Measurements from ENCODE around the gene CHAF1A. TPM values are rescaled to one million over a fixed set of nuclear protein-coding genes. Genes with fewer than 3 reads are reported as not detected.
A peak's percentile ranks its signal among the peaks of the same experiment; 100 is the strongest.

The CHAF1A gene
- polyA plus RNA-seq, 1 donor from 2014 or later, result 9.4 TPM

- Histone ChIP-seq H3K27ac (ENCODE audit: low read length) (peak overlapping the region; percentile 84), H3K4me2 (ENCODE audit: low read length) (peak overlapping the region; percentile 35), H2AFZ (ENCODE audit: low read depth, low read length) (peak overlapping the region; percentile 54), H3F3A (ENCODE audit: insufficient read depth, low read length, poor library complexity, severe bottlenecking) (peaks cover 3% of the 10 kb centered on the region), H3K9me2 (ENCODE audit: insufficient read depth, low read length) (no peaks in the 10 kb centered on the region), H3K9ac (ENCODE audit: low read length) (peak overlapping the region; percentile 64), H3K9me3 (ENCODE audit: low read length) (no peaks in the 10 kb centered on the region), H4K20me1 (ENCODE audit: insufficient read depth) (no peaks in the 10 kb centered on the region), H3K27me3 (ENCODE audit: insufficient read depth, low read depth, low read length) (no peaks in the 10 kb centered on the region), H3K4me3 (ENCODE audit: low read length) (peak overlapping the region; percentile 88), H3K36me3 (ENCODE audit: insufficient read depth, low read length) (no peaks in the 10 kb centered on the region), H3K79me2 (replicated peaks; ENCODE audit: insufficient read depth, low read length) (peaks cover 22% of the 10 kb centered on the region)
- TF ChIP-seq TAF1 (IDR thresholded peaks at IDR 0.05; ENCODE audit: low read depth), result no peak
- TF ChIP-seq POLR2AphosphoS5 (IDR thresholded peaks at IDR 0.05), result peak; percentile 76
These were observed 69.1 kb downstream of the CHAF1A start for GRCh38 chr19:4471403-4472173.

GRCh38 chr19:4472174-4472974 is 69.9 kb downstream of the CHAF1A start, which contains the start of gene HDGFL2:
HDGFL2 (plus strand) TSS chr19:4472297; CDS start chr19:4472351, 54 bp downstream.
- Histone ChIP-seq H3K27me3 (ENCODE audit: insufficient read depth, low read depth, low read length) (no peaks in the 10 kb centered on the region), H3K9ac (ENCODE audit: low read length) (peak within 1 kb of the TSS; percentile 79), H4K20me1 (ENCODE audit: insufficient read depth) (no peaks in the 10 kb centered on the region), H3K9me3 (ENCODE audit: low read length) (no peaks in the 10 kb centered on the region), H3K36me3 (ENCODE audit: insufficient read depth, low read length) (no peaks in the 10 kb centered on the region), H2AFZ (ENCODE audit: low read depth, low read length) (peak within 1 kb of the TSS; percentile 54), H3F3A (ENCODE audit: insufficient read depth, low read length, poor library complexity, severe bottlenecking) (peaks cover 3% of the 10 kb centered on the region), H3K79me2 (replicated peaks; ENCODE audit: insufficient read depth, low read length) (peaks cover 22% of the 10 kb centered on the region), H3K27ac (ENCODE audit: low read length) (peak within 1 kb of the TSS; percentile 84), H3K4me2 (ENCODE audit: low read length) (peak within 1 kb of the TSS; percentile 70), H3K9me2 (ENCODE audit: insufficient read depth, low read length) (no peaks in the 10 kb centered on the region), H3K4me3 (ENCODE audit: low read length) (peak within 1 kb of the TSS; percentile 88)
- TF ChIP-seq POLR2AphosphoS5 (IDR thresholded peaks at IDR 0.05) (peak; percentile 65), CTCF (IDR thresholded peaks at IDR 0.05; ENCODE audit: poor library complexity, severe bottlenecking) (no peak), MXI1 (conservative IDR thresholded peaks at IDR 0.05; ENCODE audit: poor library complexity, severe bottlenecking) (peak; percentile 29)

GRCh38 chr19:4473011-4473762 is 70.7 kb downstream of the CHAF1A start:
- Histone ChIP-seq H3K79me2 (replicated peaks; ENCODE audit: insufficient read depth, low read length) (peaks cover 22% of the 10 kb centered on the region), H3K4me3 (ENCODE audit: low read length) (peak overlapping the region; percentile 88), H3F3A (ENCODE audit: insufficient read depth, low read length, poor library complexity, severe bottlenecking) (peaks cover 3% of the 10 kb centered on the region), H3K9me2 (ENCODE audit: insufficient read depth, low read length) (no peaks in the 10 kb centered on the region), H2AFZ (ENCODE audit: low read depth, low read length) (no peak overlapping the region), H4K20me1 (ENCODE audit: insufficient read depth) (no peaks in the 10 kb centered on the region), H3K4me2 (ENCODE audit: low read length) (peak overlapping the region; percentile 99), H3K27me3 (ENCODE audit: insufficient read depth, low read depth, low read length) (no peaks in the 10 kb centered on the region), H3K9me3 (ENCODE audit: low read length) (no peaks in the 10 kb centered on the region), H3K36me3 (ENCODE audit: insufficient read depth, low read length) (no peaks in the 10 kb centered on the region), H3K9ac (ENCODE audit: low read length) (peak overlapping the region; percentile 83), H3K27ac (ENCODE audit: low read length) (peak overlapping the region; percentile 5)
- TF ChIP-seq CTCF (IDR thresholded peaks at IDR 0.05; ENCODE audit: poor library complexity, severe bottlenecking) (no peak), EP300 (conservative IDR thresholded peaks at IDR 0.05; ENCODE audit: poor library complexity, severe bottlenecking) (no peak), RAD21 (conservative IDR thresholded peaks at IDR 0.05) (no peak), SMC3 (conservative IDR thresholded peaks at IDR 0.05; ENCODE audit: poor library complexity) (no peak), MXI1 (conservative IDR thresholded peaks at IDR 0.05; ENCODE audit: poor library complexity, severe bottlenecking) (no peak)
